Upper lobe of left lung (tissue), 6 donors: ENCODE measurements around the gene GATA1. TPM values are rescaled to one million over a fixed set of nuclear protein-coding genes. Genes with fewer than 3 reads are reported as not detected.

ENCODE experiments used
- ATAC-seq, 2 donors: fragments of 200-7000 bp; cut with Tn5 transposase; one replicate each; pipeline ENCODE4 v1.9.1; 2022; ENCODE audit warnings: mild to moderate bottlenecking in 2 of 2, moderate library complexity in 2 of 2; ENCODE audit not compliant: low FRiP score in 2 of 2
- DNase-seq, 2 donors: peaks; one replicate each; pipeline ENCODE4 v3.0.0-alpha.2; 2019 to 2020
- H3K27ac ChIP-seq, 4 donors: fragments of 200-600 bp; sonication (generic); one replicate each; pipeline ENCODE4 v1.5.1; 2016 to 2019
- H3K27me3 ChIP-seq, 4 donors: fragments of 200-600 bp; sonication (generic); one replicate each; pipeline ENCODE4 v1.5.1; 2017 to 2019
- H3K36me3 ChIP-seq, 4 donors: fragments of 200-600 bp; sonication (generic); one replicate each; pipeline ENCODE4 v1.5.1; 2016 to 2019
- H3K4me1 ChIP-seq, 4 donors: fragments of 200-600 bp; sonication (generic); one replicate each; pipeline ENCODE4 v1.5.1; 2018 to 2019
- H3K4me3 ChIP-seq, 4 donors: fragments of 200-600 bp; sonication (generic); one replicate each; pipeline ENCODE4 v1.5.1; 2017 to 2019; ENCODE audit warnings: mild to moderate bottlenecking in 2 of 4, moderate library complexity in 1 of 4
- H3K9me3 ChIP-seq, 4 donors: fragments of 200-600 bp; sonication (generic); one replicate each; pipeline ENCODE4 v1.5.1; 2018 to 2019
- EP300 ChIP-seq, 4 donors: sonication (generic); formaldehyde crosslinking; IDR thresholded peaks; one replicate each; pipeline ENCODE4 v1.5.1; 2017; ENCODE audit warnings: antibody characterized with exemption in 4 of 4, control low read depth in 2 of 4
- POLR2A ChIP-seq, 4 donors: fragments of 450-650 bp; IDR thresholded peaks; one replicate each; pipeline ENCODE4 v1.5.1; 2016 to 2017; ENCODE audit warnings: antibody characterized with exemption in 4 of 4, mild to moderate bottlenecking in 2 of 4
- POLR2AphosphoS5 ChIP-seq, 2 donors: sonication (generic); formaldehyde crosslinking; IDR thresholded peaks; one replicate each; pipeline ENCODE4 v1.5.1; 2017; ENCODE audit warnings: antibody characterized with exemption in 2 of 2
- WGBS, 2 donors: methylation state at CpG; one replicate each; pipeline ENCODE4 v1.1.5; 2017 to 2018; 5-methylcytosine and 5-hydroxymethylcytosine counted together
- small RNA-seq, 4 donors: library from RNA; depleted of rRNA; stranded (forward); fragments of <200 nt; gene quantifications; one replicate each; pipeline ENCODE3, GENCODE V24; 2016
- total RNA-seq, 6 donors: library from RNA; depleted of rRNA in 4 of 6; stranded (reverse); fragments of >200 nt in 4 of 6; gene quantifications; one replicate each; pipeline versions ENCODE4 v1.1.0 to v1.2.1, GENCODE V29; 2016 to 2021
- TF ChIP-seq, protein P1 (sequence below), 6 experiments: fragments of 450-650 bp in 4 of 6; fragments of 200-600 bp in 2 of 6; sonication (generic) in 2 of 6; IDR thresholded peaks; one replicate each; pipeline ENCODE4 v1.5.1; 2016 to 2019; ENCODE audit warnings: antibody characterized with exemption in 6 of 6
- donor health status: DM: no; HTN: no; CAD: no; lungs with moderate emphysema.
- donor health status: DM: no; HTN: yes; CAD: no; lungs with severe emphysema.

The GATA1 gene
- total RNA-seq, 6 donors from 2014 or later = 0.49 to 3.1 (median 1.6) TPM; not detected in 1

DNA sequence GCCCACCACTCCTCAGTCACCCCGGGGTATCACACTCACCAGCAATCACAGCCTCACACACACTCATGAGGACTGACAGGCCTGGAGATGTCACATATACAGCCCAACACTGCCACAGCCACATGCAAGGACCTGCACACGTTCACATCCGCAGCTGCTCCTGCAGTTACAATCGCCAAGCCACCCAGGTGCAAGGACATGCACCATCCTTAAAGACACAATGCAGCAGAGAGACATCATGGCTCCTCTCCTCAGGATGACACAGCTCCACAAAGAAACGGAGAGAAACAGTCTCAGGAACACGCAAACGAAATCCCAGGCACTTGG lies 48.0 kb downstream of the GATA1 start:
- 26 to 60% methylated on average over 1 to 7 of the region's 7 CpGs for WGBS, 2 donors
- Histone ChIP-seq H3K9me3 (no peaks in the 10 kb centered on the region), H3K36me3 (no peaks in the 10 kb centered on the region), H3K27me3 (peaks cover 0 to 26% (median 2%) of the 10 kb centered on the region in 4 donors), H3K4me1 (peaks cover 0 to 14% (median 0%) of the 10 kb centered on the region in 4 donors), H3K27ac (no peak overlapping the region), H3K4me3 (no peak overlapping the region)
- TF ChIP-seq EP300 (IDR thresholded peaks at IDR 0.05) (no peak), POLR2AphosphoS5 (IDR thresholded peaks at IDR 0.05) (no peak), POLR2A (IDR thresholded peaks at IDR 0.05) (no peak)
- TF ChIP-seq, protein P1, sequence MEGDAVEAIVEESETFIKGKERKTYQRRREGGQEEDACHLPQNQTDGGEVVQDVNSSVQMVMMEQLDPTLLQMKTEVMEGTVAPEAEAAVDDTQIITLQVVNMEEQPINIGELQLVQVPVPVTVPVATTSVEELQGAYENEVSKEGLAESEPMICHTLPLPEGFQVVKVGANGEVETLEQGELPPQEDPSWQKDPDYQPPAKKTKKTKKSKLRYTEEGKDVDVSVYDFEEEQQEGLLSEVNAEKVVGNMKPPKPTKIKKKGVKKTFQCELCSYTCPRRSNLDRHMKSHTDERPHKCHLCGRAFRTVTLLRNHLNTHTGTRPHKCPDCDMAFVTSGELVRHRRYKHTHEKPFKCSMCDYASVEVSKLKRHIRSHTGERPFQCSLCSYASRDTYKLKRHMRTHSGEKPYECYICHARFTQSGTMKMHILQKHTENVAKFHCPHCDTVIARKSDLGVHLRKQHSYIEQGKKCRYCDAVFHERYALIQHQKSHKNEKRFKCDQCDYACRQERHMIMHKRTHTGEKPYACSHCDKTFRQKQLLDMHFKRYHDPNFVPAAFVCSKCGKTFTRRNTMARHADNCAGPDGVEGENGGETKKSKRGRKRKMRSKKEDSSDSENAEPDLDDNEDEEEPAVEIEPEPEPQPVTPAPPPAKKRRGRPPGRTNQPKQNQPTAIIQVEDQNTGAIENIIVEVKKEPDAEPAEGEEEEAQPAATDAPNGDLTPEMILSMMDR (IDR thresholded peaks at IDR 0.05) = no peak
- peak in 1 of 2 donors; percentile 45 for ATAC-seq
- DNase-seq = no peak

GRCh38 chrX:48835524-48836329 lies 49.3 kb downstream of the GATA1 start, which contains the start of gene PCSK1N:
Gene PCSK1N, minus strand, starts transcription at chrX:48835610. Its CDS starts 78 bp downstream, at chrX:48835532.
- H3K9me3 ChIP-seq = no peaks in the 10 kb centered on the region
- TF ChIP-seq POLR2AphosphoS5 (IDR thresholded peaks at IDR 0.05) (no peak), EP300 (IDR thresholded peaks at IDR 0.05) (no peak), POLR2A (IDR thresholded peaks at IDR 0.05) (no peak)
- TF ChIP-seq, protein P1 (IDR thresholded peaks at IDR 0.05) = no peak
- ATAC-seq (no peak), DNase-seq (peak in 1 of 2 donors; percentile 65)
- H3K4me1 ChIP-seq = peaks cover 0 to 14% (median 0%) of the 10 kb centered on the region in 4 donors
- 49 to 79% methylated on average over 2 to 26 of the region's 35 CpGs for WGBS, 2 donors
- H3K36me3 ChIP-seq = no peaks in the 10 kb centered on the region
- peak within 1 kb of the TSS in 3 of 4 donors; percentile 15 to 41 (median 22) for H3K4me3 ChIP-seq
- H3K27ac ChIP-seq = no peak within 1 kb of the TSS
- peaks cover 0 to 26% (median 2%) of the 10 kb centered on the region in 4 donors for H3K27me3 ChIP-seq

DNA sequence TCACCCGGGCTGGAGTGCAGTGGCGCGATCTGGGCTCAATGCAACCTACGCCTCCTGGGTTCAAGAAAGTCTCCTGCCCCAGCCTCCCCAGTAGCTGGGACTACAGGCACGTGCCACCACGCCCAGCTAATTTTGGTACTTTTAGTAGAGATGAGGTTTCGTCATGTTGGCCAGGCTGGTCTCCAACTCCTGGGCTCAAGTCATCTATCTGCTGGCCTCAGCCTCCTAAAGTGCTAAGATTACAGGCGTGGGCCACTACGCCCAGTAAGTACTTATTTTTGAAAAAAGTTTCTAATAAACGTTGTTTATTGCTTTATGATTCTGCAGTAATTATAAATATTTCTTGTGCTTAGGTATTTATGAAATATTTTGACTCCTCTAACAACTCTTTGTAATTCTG lies 53.3 kb downstream of the GATA1 start:
- WGBS, 2 donors = 71 to 77% methylated on average over 5 to 10 of the region's 10 CpGs
- TF ChIP-seq EP300 (IDR thresholded peaks at IDR 0.05) (no peak), POLR2AphosphoS5 (IDR thresholded peaks at IDR 0.05) (no peak), POLR2A (IDR thresholded peaks at IDR 0.05) (no peak)
- TF ChIP-seq, protein P1 (IDR thresholded peaks at IDR 0.05) = no peak
- H3K36me3 ChIP-seq = no peaks in the 10 kb centered on the region
- no peaks in the 10 kb centered on the region for H3K9me3 ChIP-seq
- peaks cover 0 to 9% (median 0%) of the 10 kb centered on the region in 4 donors for H3K4me1 ChIP-seq
- no peak for ATAC-seq
- peaks cover 0 to 10% (median 2%) of the 10 kb centered on the region in 4 donors for H3K27me3 ChIP-seq
- no peak overlapping the region for H3K4me3 ChIP-seq
- no peak for DNase-seq
- H3K27ac ChIP-seq = no peak overlapping the region

Small RNA genes within 50 kb of the gene (small RNA-seq; reads per million reads assigned to genes)
- 0 reads per million in 4 donors for gene RNU6-29P

Other genes starting within 250 kb of the GATA1 start
- gene TBC1D25, start 246.9 kb upstream of the GATA1 start, total RNA-seq = 10 to 100 TPM; 15.2 to 26.4 (median 18.8) TPM
- 100 to 1,000 TPM; 129 to 486 (median 187) TPM for gene RBM3, start 212.1 kb upstream of the GATA1 start, total RNA-seq
- gene WDR13, start 189.1 kb upstream of the GATA1 start, total RNA-seq = 100 to 1,000 TPM in 5 of 6 donors, 10 to 100 TPM in 1; 71.2 to 185 (median 141) TPM
- gene WAS, start 102.8 kb upstream of the GATA1 start, total RNA-seq = 10 to 100 TPM; 11.7 to 46.0 (median 33.9) TPM
- 1 to 10 TPM; 1.2 to 7.3 (median 6.0) TPM for gene SUV39H1, start 89.9 kb upstream of the GATA1 start, total RNA-seq
- 1 to 10 TPM in 4 of 6 donors, not detected in 2; 1.1 to 2.1 (median 2.0) TPM for gene GLOD5, start 24.8 kb upstream of the GATA1 start, total RNA-seq
- gene HDAC6, start 15.5 kb downstream of the GATA1 start, total RNA-seq = 100 to 1,000 TPM in 2 of 6 donors, 10 to 100 TPM in 4; 59.1 to 171 (median 86.0) TPM
- gene ERAS, start 39.9 kb downstream of the GATA1 start, total RNA-seq = not detected
- 1 to 10 TPM; 1.0 to 7.5 (median 2.3) TPM for gene PCSK1N, start 49.0 kb downstream of the GATA1 start, total RNA-seq
- gene TIMM17B, start 111.2 kb downstream of the GATA1 start, total RNA-seq = 10 to 100 TPM; 29.6 to 49.6 (median 42.6) TPM
- gene PQBP1, start 111.3 kb downstream of the GATA1 start, total RNA-seq = 10 to 100 TPM; 49.1 to 76.9 (median 65.2) TPM
- gene SLC35A2, start 125.1 kb downstream of the GATA1 start, total RNA-seq = 10 to 100 TPM in 5 of 6 donors, 1 to 10 TPM in 1; 5.2 to 32.0 (median 23.3) TPM
- gene PIM2, start 132.4 kb downstream of the GATA1 start, total RNA-seq = 10 to 100 TPM; 16.3 to 36.1 (median 26.2) TPM
- 100 to 1,000 TPM in 1 of 6 donors, 10 to 100 TPM in 5; 40.1 to 101 (median 49.6) TPM for gene OTUD5, start 171.0 kb downstream of the GATA1 start, total RNA-seq
- gene KCND1, start 185.3 kb downstream of the GATA1 start, total RNA-seq = 1 to 10 TPM in 3 of 6 donors, under 1 TPM in 3; 0.61 to 3.1 (median 1.2) TPM
- gene GRIPAP1, start 215.7 kb downstream of the GATA1 start, total RNA-seq = 100 to 1,000 TPM in 1 of 6 donors, 10 to 100 TPM in 5; 37.5 to 140 (median 50.8) TPM